ENCODE data around the gene ICAM2.
"Not testable (repeated sequence)": the region's sequence is repeated elsewhere in the genome, so short reads cannot be mapped to it uniquely, and the experiment has no call there.

Gene ICAM2

GRCh38 chr17:64042700-64043485 lies 22.5 kb upstream of the ICAM2 start:
- no peak for DNase-seq

GRCh38 chr17:64041912-64042311 lies 21.5 kb upstream of the ICAM2 start:
- peak; percentile 38 for DNase-seq

- no peak for DNase-seq
Observed at GRCh38 chr17:64040206-64040605, 19.8 kb upstream of the ICAM2 start.

GRCh38 chr17:64039106-64039400 lies 18.6 kb upstream of the ICAM2 start:
- no peak for DNase-seq

GRCh38 chr17:64038331-64039105 lies 18.1 kb upstream of the ICAM2 start:
- no peak for DNase-seq

GRCh38 chr17:64037802-64038201 lies 17.4 kb upstream of the ICAM2 start:
- DNase-seq = no peak

GRCh38 chr17:64037180-64037579 lies 16.7 kb upstream of the ICAM2 start:
- no peak for DNase-seq

GRCh38 chr17:64036198-64036922 lies 15.9 kb upstream of the ICAM2 start:
- no peak for DNase-seq

- no peak for DNase-seq
Observed at GRCh38 chr17:64032081-64032480, 11.6 kb upstream of the ICAM2 start.

- peak; percentile 44 for DNase-seq
Observed at GRCh38 chr17:64028874-64029464, 8.5 kb upstream of the ICAM2 start.

- peak; percentile 71 for DNase-seq
Observed at GRCh38 chr17:64025732-64026294, 5.4 kb upstream of the ICAM2 start.

- DNase-seq = no peak
Observed at GRCh38 chr17:64024781-64025731, 4.6 kb upstream of the ICAM2 start.

GRCh38 chr17:64024215-64024654 lies 3.8 kb upstream of the ICAM2 start:
- no peak for DNase-seq

- DNase-seq = no peak
Observed at GRCh38 chr17:64022611-64023063, 2.2 kb upstream of the ICAM2 start.

- DNase-seq = not testable (repeated sequence)
Observed at GRCh38 chr17:64019551-64019961, 877 bp downstream of the ICAM2 start.

- no peak for DNase-seq
Observed at GRCh38 chr17:64017381-64017980, 3.0 kb downstream of the ICAM2 start.

- DNase-seq = no peak
Observed at GRCh38 chr17:64016974-64017373, 3.5 kb downstream of the ICAM2 start.

- DNase-seq = no peak
Observed at GRCh38 chr17:64016231-64016784, 4.1 kb downstream of the ICAM2 start.

GRCh38 chr17:64015447-64015846 lies 5.0 kb downstream of the ICAM2 start:
- no peak for DNase-seq

- DNase-seq = no peak
Observed at GRCh38 chr17:64009571-64010402, 10.6 kb downstream of the ICAM2 start.
